Measurements from ENCODE around the gene TMC7. TPM values are rescaled to one million over a fixed set of nuclear protein-coding genes. Genes with fewer than 3 reads are reported as not detected.

The TMC7 gene
- total and polyA plus RNA-seq, 2 of the 13 experiments (the other 11 are each of a cell fraction or from before 2014, with no cell fraction given) = 1.2 to 5.1 TPM

DNA sequence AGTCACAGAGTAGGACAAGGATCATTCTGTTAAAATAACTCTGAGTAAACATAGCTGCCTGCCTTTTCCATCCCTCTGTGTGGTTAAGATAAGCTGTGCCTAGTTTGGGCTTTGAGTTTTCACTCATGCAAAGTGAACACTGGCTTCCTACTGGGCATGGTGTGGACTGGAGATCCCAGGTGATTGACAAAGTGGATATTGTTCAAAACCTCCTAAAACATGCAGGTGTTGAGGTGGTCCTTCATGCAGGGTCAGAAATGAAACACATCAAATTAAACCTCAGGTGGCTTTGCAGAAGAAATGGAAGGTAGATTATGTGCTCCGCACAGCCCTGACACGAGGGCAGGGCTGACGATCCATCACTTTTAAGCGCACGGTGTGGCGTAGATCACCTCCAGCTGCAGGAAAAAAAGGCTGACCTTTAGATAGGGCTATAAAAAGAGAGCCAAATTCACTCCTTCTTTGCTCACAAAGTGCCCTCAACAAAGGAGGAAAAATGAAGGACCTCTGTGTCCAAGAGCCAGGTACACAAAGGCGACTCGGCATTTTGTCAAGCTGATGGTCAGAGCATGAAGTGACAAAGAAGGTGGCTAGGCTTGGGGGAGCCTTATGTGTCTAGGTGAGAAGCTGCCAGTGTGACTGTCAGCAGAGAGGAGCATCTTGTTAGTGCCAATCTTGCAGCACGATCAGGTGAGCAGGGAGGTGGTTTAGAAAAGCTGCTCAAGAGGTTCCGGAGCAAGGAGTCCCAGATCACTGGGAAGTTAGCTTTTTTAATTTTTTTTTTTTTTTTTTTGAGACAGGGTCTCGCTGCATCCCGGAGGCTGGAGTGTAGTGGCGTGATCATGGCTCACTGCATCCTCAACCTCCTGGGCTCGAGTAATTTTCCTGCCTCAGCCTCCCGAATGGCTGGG lies 110.2 kb downstream of the TMC7 start (continued):
- TF ChIP-seq BRD4 (CRISPR knock-in tag; IDR thresholded peaks at IDR 0.05) (peak; percentile 61; the same call in 1 of the 2 replicates), ZNF792 (CRISPR knock-in tag; IDR thresholded peaks at IDR 0.05) (peak; percentile 54; the same call in 1 of the 2 replicates), ARHGAP35 (CRISPR knock-in tag; IDR thresholded peaks at IDR 0.05; ENCODE audit: borderline replicate concordance) (no peak), KLF13 (CRISPR knock-in tag; IDR thresholded peaks at IDR 0.05) (0 out of 2 replicates have a peak, but pooled peaks have one; percentile 80), RXRB (CRISPR knock-in tag; IDR thresholded peaks at IDR 0.05; ENCODE audit: borderline replicate concordance) (peak; percentile 39), SP4 (CRISPR knock-in tag; IDR thresholded peaks at IDR 0.05) (peak; percentile 55; the same call in 1 of the 2 replicates), TGIF2 (CRISPR knock-in tag; IDR thresholded peaks at IDR 0.05) (0 out of 2 replicates have a peak, but pooled peaks have one; percentile 26), XRCC5 (optimal IDR thresholded peaks at IDR 0.05; ENCODE audit: low read length) (peak; percentile 60), ZNF749 (CRISPR knock-in tag; IDR thresholded peaks at IDR 0.05; ENCODE audit: borderline replicate concordance) (0 out of 2 replicates have a peak, but pooled peaks have one; percentile 60)
- TF ChIP-seq, protein P1, sequence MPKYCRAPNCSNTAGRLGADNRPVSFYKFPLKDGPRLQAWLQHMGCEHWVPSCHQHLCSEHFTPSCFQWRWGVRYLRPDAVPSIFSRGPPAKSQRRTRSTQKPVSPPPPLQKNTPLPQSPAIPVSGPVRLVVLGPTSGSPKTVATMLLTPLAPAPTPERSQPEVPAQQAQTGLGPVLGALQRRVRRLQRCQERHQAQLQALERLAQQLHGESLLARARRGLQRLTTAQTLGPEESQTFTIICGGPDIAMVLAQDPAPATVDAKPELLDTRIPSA (CRISPR knock-in tag; IDR thresholded peaks at IDR 0.05; ENCODE audit: borderline replicate concordance) = no peak
- TF ChIP-seq, protein P2, sequence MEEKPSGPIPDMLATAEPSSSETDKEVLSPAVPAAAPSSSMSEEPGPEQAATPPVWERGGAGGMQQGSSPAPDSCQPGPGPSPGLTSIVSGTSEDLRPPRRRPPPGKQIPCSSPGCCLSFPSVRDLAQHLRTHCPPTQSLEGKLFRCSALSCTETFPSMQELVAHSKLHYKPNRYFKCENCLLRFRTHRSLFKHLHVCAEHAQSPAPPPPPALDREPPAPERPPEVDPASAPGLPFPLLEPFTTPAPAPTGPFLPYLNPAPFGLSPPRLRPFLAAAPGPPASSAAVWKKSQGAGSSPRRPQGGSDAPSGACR (CRISPR knock-in tag; IDR thresholded peaks at IDR 0.05) = peak; percentile 62; the same call in 1 of the 2 replicates
- TF ChIP-seq, protein P3, sequence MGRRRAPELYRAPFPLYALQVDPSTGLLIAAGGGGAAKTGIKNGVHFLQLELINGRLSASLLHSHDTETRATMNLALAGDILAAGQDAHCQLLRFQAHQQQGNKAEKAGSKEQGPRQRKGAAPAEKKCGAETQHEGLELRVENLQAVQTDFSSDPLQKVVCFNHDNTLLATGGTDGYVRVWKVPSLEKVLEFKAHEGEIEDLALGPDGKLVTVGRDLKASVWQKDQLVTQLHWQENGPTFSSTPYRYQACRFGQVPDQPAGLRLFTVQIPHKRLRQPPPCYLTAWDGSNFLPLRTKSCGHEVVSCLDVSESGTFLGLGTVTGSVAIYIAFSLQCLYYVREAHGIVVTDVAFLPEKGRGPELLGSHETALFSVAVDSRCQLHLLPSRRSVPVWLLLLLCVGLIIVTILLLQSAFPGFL (CRISPR knock-in tag; IDR thresholded peaks at IDR 0.05) = 0 out of 2 replicates have a peak, but pooled peaks have one; percentile 19
- TF ChIP-seq, protein P4, sequence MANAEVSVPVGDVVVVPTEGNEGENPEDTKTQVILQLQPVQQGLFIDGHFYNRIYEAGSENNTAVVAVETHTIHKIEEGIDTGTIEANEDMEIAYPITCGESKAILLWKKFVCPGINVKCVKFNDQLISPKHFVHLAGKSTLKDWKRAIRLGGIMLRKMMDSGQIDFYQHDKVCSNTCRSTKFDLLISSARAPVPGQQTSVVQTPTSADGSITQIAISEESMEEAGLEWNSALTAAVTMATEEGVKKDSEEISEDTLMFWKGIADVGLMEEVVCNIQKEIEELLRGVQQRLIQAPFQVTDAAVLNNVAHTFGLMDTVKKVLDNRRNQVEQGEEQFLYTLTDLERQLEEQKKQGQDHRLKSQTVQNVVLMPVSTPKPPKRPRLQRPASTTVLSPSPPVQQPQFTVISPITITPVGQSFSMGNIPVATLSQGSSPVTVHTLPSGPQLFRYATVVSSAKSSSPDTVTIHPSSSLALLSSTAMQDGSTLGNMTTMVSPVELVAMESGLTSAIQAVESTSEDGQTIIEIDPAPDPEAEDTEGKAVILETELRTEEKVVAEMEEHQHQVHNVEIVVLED (CRISPR knock-in tag; IDR thresholded peaks at IDR 0.05; ENCODE audit: borderline replicate concordance) = peak; percentile 39; the same call in 1 of the 2 replicates
- TF ChIP-seq, protein P5, sequence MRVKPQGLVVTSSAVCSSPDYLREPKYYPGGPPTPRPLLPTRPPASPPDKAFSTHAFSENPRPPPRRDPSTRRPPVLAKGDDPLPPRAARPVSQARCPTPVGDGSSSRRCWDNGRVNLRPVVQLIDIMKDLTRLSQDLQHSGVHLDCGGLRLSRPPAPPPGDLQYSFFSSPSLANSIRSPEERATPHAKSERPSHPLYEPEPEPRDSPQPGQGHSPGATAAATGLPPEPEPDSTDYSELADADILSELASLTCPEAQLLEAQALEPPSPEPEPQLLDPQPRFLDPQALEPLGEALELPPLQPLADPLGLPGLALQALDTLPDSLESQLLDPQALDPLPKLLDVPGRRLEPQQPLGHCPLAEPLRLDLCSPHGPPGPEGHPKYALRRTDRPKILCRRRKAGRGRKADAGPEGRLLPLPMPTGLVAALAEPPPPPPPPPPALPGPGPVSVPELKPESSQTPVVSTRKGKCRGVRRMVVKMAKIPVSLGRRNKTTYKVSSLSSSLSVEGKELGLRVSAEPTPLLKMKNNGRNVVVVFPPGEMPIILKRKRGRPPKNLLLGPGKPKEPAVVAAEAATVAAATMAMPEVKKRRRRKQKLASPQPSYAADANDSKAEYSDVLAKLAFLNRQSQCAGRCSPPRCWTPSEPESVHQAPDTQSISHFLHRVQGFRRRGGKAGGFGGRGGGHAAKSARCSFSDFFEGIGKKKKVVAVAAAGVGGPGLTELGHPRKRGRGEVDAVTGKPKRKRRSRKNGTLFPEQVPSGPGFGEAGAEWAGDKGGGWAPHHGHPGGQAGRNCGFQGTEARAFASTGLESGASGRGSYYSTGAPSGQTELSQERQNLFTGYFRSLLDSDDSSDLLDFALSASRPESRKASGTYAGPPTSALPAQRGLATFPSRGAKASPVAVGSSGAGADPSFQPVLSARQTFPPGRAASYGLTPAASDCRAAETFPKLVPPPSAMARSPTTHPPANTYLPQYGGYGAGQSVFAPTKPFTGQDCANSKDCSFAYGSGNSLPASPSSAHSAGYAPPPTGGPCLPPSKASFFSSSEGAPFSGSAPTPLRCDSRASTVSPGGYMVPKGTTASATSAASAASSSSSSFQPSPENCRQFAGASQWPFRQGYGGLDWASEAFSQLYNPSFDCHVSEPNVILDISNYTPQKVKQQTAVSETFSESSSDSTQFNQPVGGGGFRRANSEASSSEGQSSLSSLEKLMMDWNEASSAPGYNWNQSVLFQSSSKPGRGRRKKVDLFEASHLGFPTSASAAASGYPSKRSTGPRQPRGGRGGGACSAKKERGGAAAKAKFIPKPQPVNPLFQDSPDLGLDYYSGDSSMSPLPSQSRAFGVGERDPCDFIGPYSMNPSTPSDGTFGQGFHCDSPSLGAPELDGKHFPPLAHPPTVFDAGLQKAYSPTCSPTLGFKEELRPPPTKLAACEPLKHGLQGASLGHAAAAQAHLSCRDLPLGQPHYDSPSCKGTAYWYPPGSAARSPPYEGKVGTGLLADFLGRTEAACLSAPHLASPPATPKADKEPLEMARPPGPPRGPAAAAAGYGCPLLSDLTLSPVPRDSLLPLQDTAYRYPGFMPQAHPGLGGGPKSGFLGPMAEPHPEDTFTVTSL (CRISPR knock-in tag; IDR thresholded peaks at IDR 0.05; ENCODE audit: borderline replicate concordance) = peak; percentile 59
